COLO668 (cell line): ENCODE results near the gene HINFP.
A peak's percentile ranks its signal among the peaks of the same experiment; 100 is the strongest.
"Not testable (repeated sequence)": the region's sequence is repeated elsewhere in the genome, so short reads cannot be mapped to it uniquely, and the experiment has no call there.

Experiments
- DNase-seq: peaks from one replicate; lab custom pipeline; 2025; ENCODE audit not compliant: unreplicated experiment; lab: John Stamatoyannopoulos, UW

The HINFP gene

GRCh38 chr11:119100246-119100970 is 21.0 kb upstream of the HINFP start:
- peak; percentile 10 for DNase-seq

GRCh38 chr11:119100994-119101758 is 20.2 kb upstream of the HINFP start:
- DNase-seq: peak; percentile 51

GRCh38 chr11:119101759-119102423 is 19.5 kb upstream of the HINFP start, which contains the start of gene DPAGT1:
Gene DPAGT1, minus strand, starts transcription at chr11:119101853. Its CDS starts 198 bp downstream, at chr11:119101655.
- peak; percentile 88 for DNase-seq

- DNase-seq: not testable (repeated sequence)
These were observed 18.2 kb upstream of the HINFP start for GRCh38 chr11:119103161-119103664.

GRCh38 chr11:119103793-119104192 is 17.6 kb upstream of the HINFP start:
- no peak for DNase-seq

- peak; percentile 93 for DNase-seq
These were observed 14.5 kb upstream of the HINFP start, which contains the start of gene C2CD2L for GRCh38 chr11:119106564-119107537. Gene C2CD2L, plus strand, starts transcription at chr11:119107344. Its CDS starts 398 bp downstream, at chr11:119107742.

GRCh38 chr11:119107538-119108145 is 13.7 kb upstream of the HINFP start:
- DNase-seq: peak; percentile 35

GRCh38 chr11:119108146-119108856 is 13.1 kb upstream of the HINFP start:
- peak; percentile 82 for DNase-seq

GRCh38 chr11:119108857-119109221 is 12.5 kb upstream of the HINFP start:
- peak; percentile 21 for DNase-seq

GRCh38 chr11:119109843-119110242 is 11.5 kb upstream of the HINFP start:
- DNase-seq: no peak

GRCh38 chr11:119110439-119110838 is 10.9 kb upstream of the HINFP start:
- DNase-seq: no peak

- DNase-seq: no peak
These were observed 9.9 kb upstream of the HINFP start for GRCh38 chr11:119111361-119111925.

GRCh38 chr11:119112314-119113020 is 8.9 kb upstream of the HINFP start:
- no peak for DNase-seq

- no peak for DNase-seq
These were observed 7.7 kb upstream of the HINFP start for GRCh38 chr11:119113716-119114115.

GRCh38 chr11:119114351-119114750 is 7.0 kb upstream of the HINFP start:
- DNase-seq: no peak

- no peak for DNase-seq
These were observed 5.7 kb upstream of the HINFP start for GRCh38 chr11:119115484-119116234.

GRCh38 chr11:119116235-119116594 is 5.2 kb upstream of the HINFP start:
- DNase-seq: no peak

GRCh38 chr11:119116601-119117000 is 4.8 kb upstream of the HINFP start:
- DNase-seq: no peak
